Measurements from ENCODE around the gene RAPGEF6.

DNA sequence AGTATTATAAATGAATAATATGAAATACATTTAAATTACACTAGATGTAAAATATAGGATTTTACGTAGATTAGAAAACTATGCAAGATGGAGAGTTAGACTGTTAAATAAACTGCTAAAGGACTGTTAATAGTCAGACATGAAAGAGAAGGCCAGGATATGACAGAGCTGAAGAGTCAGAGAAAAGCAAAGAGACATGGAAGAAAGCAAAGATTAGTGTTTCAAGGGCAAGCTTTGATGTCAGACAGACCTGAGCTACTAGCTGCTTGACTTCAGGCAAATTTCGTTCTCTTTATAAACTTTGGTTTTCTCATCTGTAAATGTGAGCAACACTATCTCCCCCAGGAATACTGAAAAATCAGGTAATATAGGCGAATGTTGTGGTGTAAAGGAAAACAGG lies 161.3 kb downstream of the RAPGEF6 start:
- no peak for TF ChIP-seq SMC3 (IDR thresholded peaks at IDR 0.05; ENCODE audit: low read depth, low read length)
- TF ChIP-seq CTCF (conservative IDR thresholded peaks at IDR 0.05; ENCODE audit: low read depth, low read length), result no peak
- TF ChIP-seq CEBPB (IDR thresholded peaks at IDR 0.05; ENCODE audit: low read depth, low read length), result no peak
- TF ChIP-seq, protein P1, sequence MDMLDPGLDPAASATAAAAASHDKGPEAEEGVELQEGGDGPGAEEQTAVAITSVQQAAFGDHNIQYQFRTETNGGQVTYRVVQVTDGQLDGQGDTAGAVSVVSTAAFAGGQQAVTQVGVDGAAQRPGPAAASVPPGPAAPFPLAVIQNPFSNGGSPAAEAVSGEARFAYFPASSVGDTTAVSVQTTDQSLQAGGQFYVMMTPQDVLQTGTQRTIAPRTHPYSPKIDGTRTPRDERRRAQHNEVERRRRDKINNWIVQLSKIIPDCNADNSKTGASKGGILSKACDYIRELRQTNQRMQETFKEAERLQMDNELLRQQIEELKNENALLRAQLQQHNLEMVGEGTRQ (IDR thresholded peaks at IDR 0.05; ENCODE audit: low read depth, low read length), result no peak
- no peak for TF ChIP-seq RAD21 (IDR thresholded peaks at IDR 0.05; ENCODE audit: low read length)
- TF ChIP-seq POLR2A (IDR thresholded peaks at IDR 0.05; ENCODE audit: low read depth, low read length), result no peak
- TF ChIP-seq, protein P2, sequence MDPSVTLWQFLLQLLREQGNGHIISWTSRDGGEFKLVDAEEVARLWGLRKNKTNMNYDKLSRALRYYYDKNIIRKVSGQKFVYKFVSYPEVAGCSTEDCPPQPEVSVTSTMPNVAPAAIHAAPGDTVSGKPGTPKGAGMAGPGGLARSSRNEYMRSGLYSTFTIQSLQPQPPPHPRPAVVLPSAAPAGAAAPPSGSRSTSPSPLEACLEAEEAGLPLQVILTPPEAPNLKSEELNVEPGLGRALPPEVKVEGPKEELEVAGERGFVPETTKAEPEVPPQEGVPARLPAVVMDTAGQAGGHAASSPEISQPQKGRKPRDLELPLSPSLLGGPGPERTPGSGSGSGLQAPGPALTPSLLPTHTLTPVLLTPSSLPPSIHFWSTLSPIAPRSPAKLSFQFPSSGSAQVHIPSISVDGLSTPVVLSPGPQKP (IDR thresholded peaks at IDR 0.05; ENCODE audit: borderline replicate concordance, low read depth, low read length), result no peak
- TF ChIP-seq CHD1 (IDR thresholded peaks at IDR 0.05; ENCODE audit: low read depth, low read length), result no peak
- TF ChIP-seq BHLHE40 (IDR thresholded peaks at IDR 0.05; ENCODE audit: low read depth, low read length), result no peak
- no peak for TF ChIP-seq RFX5 (IDR thresholded peaks at IDR 0.05; ENCODE audit: low read depth, low read length)
- TF ChIP-seq NFE2L2 (IDR thresholded peaks at IDR 0.05; ENCODE audit: low read depth, low read length), result no peak
- no peak for TF ChIP-seq MAZ (IDR thresholded peaks at IDR 0.05; ENCODE audit: borderline replicate concordance, low read depth, low read length)
- no peak for TF ChIP-seq MAFK (IDR thresholded peaks at IDR 0.05; ENCODE audit: low read depth, low read length)

All from IMR-90 (cell line).